ENCODE measurements around the gene ZNF688. TPM values are rescaled to one million over a fixed set of nuclear protein-coding genes. Genes with fewer than 3 reads are reported as not detected.

Gene ZNF688
- total and polyA plus RNA-seq, 2 of the 13 experiments (the other 11 are each of a cell fraction or from before 2014, with no cell fraction given) = 2.4 to 5.4 TPM

- TF ChIP-seq ZSCAN21 (CRISPR knock-in tag; IDR thresholded peaks at IDR 0.05; ENCODE audit: borderline replicate concordance) = no peak; the same call in none of the 2 replicates
- TF ChIP-seq, protein P1, sequence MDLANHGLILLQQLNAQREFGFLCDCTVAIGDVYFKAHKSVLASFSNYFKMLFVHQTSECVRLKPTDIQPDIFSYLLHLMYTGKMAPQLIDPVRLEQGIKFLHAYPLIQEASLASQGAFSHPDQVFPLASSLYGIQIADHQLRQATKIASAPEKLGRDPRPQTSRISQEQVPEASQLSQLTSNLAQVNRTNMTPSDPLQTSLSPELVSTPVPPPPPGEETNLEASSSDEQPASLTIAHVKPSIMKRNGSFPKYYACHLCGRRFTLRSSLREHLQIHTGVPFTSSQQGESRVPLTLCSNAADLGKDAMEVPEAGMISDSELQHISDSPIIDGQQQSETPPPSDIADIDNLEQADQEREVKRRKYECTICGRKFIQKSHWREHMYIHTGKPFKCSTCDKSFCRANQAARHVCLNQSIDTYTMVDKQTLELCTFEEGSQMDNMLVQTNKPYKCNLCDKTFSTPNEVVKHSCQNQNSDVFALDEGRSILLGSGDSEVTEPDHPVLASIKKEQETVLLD (CRISPR knock-in tag; IDR thresholded peaks at IDR 0.05; ENCODE audit: low read depth) = no peak
- peak; percentile 54 for TF ChIP-seq KMT2A (CRISPR knock-in tag; IDR thresholded peaks at IDR 0.05)
- TF ChIP-seq NR2F6 (IDR thresholded peaks at IDR 0.05) = no peak
- TF ChIP-seq NR2F6 (CRISPR knock-in tag; IDR thresholded peaks at IDR 0.05) = peak; percentile 45; the same call in 1 of the 2 replicates
- TF ChIP-seq, protein P2, sequence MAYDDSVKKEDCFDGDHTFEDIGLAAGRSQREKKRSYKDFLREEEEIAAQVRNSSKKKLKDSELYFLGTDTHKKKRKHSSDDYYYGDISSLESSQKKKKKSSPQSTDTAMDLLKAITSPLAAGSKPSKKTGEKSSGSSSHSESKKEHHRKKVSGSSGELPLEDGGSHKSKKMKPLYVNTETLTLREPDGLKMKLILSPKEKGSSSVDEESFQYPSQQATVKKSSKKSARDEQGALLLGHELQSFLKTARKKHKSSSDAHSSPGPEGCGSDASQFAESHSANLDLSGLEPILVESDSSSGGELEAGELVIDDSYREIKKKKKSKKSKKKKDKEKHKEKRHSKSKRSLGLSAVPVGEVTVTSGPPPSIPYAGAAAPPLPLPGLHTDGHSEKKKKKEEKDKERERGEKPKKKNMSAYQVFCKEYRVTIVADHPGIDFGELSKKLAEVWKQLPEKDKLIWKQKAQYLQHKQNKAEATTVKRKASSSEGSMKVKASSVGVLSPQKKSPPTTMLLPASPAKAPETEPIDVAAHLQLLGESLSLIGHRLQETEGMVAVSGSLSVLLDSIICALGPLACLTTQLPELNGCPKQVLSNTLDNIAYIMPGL (CRISPR knock-in tag; IDR thresholded peaks at IDR 0.05; ENCODE audit: borderline replicate concordance in 1 of 2, low read depth in 1 of 2) = peak; percentile 91; a peak in 3 of 4 replicates
- no peak for TF ChIP-seq CREB3 (CRISPR knock-in tag; IDR thresholded peaks at IDR 0.05)
- TF ChIP-seq ZZZ3 (CRISPR knock-in tag; IDR thresholded peaks at IDR 0.05; ENCODE audit: borderline replicate concordance) = peak; percentile 45; the same call in 1 of the 2 replicates
- TF ChIP-seq ZNF282 (IDR thresholded peaks at IDR 0.05; ENCODE audit: partially characterized antibody) = no peak
- TF ChIP-seq ZNF737 (CRISPR knock-in tag; IDR thresholded peaks at IDR 0.05; ENCODE audit: borderline replicate concordance) = no peak
- TF ChIP-seq ZMAT5 (CRISPR knock-in tag; IDR thresholded peaks at IDR 0.05; ENCODE audit: borderline replicate concordance, low read depth) = no peak
- TF ChIP-seq ZSCAN12 (CRISPR knock-in tag; IDR thresholded peaks at IDR 0.05) = no peak
- TF ChIP-seq, protein P3, sequence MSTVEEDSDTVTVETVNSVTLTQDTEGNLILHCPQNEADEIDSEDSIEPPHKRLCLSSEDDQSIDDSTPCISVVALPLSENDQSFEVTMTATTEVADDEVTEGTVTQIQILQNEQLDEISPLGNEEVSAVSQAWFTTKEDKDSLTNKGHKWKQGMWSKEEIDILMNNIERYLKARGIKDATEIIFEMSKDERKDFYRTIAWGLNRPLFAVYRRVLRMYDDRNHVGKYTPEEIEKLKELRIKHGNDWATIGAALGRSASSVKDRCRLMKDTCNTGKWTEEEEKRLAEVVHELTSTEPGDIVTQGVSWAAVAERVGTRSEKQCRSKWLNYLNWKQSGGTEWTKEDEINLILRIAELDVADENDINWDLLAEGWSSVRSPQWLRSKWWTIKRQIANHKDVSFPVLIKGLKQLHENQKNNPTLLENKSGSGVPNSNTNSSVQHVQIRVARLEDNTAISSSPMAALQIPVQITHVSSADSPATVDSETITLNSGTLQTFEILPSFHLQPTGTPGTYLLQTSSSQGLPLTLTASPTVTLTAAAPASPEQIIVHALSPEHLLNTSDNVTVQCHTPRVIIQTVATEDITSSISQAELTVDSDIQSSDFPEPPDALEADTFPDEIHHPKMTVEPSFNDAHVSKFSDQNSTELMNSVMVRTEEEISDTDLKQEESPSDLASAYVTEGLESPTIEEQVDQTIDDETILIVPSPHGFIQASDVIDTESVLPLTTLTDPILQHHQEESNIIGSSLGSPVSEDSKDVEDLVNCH (CRISPR knock-in tag; IDR thresholded peaks at IDR 0.05) = no peak
- peak; percentile 65; the same call in 1 of the 2 replicates for TF ChIP-seq MIER3 (CRISPR knock-in tag; IDR thresholded peaks at IDR 0.05; ENCODE audit: borderline replicate concordance)
- TF ChIP-seq, protein P4, sequence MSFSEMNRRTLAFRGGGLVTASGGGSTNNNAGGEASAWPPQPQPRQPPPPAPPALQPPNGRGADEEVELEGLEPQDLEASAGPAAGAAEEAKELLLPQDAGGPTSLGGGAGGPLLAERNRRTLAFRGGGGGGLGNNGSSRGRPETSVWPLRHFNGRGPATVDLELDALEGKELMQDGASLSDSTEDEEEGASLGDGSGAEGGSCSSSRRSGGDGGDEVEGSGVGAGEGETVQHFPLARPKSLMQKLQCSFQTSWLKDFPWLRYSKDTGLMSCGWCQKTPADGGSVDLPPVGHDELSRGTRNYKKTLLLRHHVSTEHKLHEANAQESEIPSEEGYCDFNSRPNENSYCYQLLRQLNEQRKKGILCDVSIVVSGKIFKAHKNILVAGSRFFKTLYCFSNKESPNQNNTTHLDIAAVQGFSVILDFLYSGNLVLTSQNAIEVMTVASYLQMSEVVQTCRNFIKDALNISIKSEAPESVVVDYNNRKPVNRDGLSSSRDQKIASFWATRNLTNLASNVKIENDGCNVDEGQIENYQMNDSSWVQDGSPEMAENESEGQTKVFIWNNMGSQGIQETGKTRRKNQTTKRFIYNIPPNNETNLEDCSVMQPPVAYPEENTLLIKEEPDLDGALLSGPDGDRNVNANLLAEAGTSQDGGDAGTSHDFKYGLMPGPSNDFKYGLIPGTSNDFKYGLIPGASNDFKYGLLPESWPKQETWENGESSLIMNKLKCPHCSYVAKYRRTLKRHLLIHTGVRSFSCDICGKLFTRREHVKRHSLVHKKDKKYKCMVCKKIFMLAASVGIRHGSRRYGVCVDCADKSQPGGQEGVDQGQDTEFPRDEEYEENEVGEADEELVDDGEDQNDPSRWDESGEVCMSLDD (CRISPR knock-in tag; IDR thresholded peaks at IDR 0.05; ENCODE audit: borderline replicate concordance) = no peak
- TF ChIP-seq HINFP (CRISPR knock-in tag; IDR thresholded peaks at IDR 0.05; ENCODE audit: low read depth) = peak; percentile 86; the same call in 1 of the 2 replicates
Measured at GRCh38 chr16:30535777-30536190, 35.7 kb downstream of the ZNF688 start (continued).

Data from HepG2 (cell line).